Endothelial cell of umbilical vein (primary cell): ENCODE data around the gene ANO9.

Source experiments
- CTCF ChIP-seq, 2 donors: IDR thresholded peaks; 1 replicate in 1 of 2; 2 replicates in 1 of 2; pipeline ENCODE4 v1.5.1; 2011; ENCODE audit warnings: low read length in 2 of 2, mild to moderate bottlenecking in 2 of 2, moderate library complexity in 2 of 2, control low read depth in 1 of 2, inconsistent platforms in 1 of 2, low read depth in 1 of 2; ENCODE audit not compliant: insufficient read depth in 1 of 2; ENCODE audit errors: extremely low read depth in 1 of 2
- MAX ChIP-seq: IDR thresholded peaks from 2 replicates; pipeline ENCODE4 v1.6.1; 2011; ENCODE audit not compliant: insufficient read depth, insufficient read length

GRCh38 chr11:442611-443081, 835 bp upstream of the ANO9 start:
- TF ChIP-seq MAX (no peak), CTCF (IDR thresholded peaks at IDR 0.05; ENCODE audit: extremely low read depth in 1 of 2, insufficient read depth in 1 of 2, low read depth in 1 of 2, low read length in 2 of 2) (no peak)
